IMR-90 (cell line): ENCODE measurements around the gene PRKCH. TPM values are rescaled to one million over a fixed set of nuclear protein-coding genes. Genes with fewer than 3 reads are reported as not detected.

Experiments used
- BHLHE40 ChIP-seq: fragments of 150-350 bp; IDR thresholded peaks from 2 replicates; pipeline ENCODE4 v1.6.1; 2016; ENCODE audit warnings: mild to moderate bottlenecking, low read depth, low read length
- CEBPB ChIP-seq: IDR thresholded peaks from 2 replicates; pipeline ENCODE4 v1.6.1; 2012; ENCODE audit warnings: low read depth, low read length, improper control_type of control experiment
- CTCF ChIP-seq: conservative IDR thresholded peaks from 2 replicates; pipeline ENCODE4 v1.5.1; 2012; ENCODE audit warnings: mild to moderate bottlenecking, low read depth, low read length, improper control_type of control experiment
- FOS ChIP-seq: fragments of 150-350 bp; IDR thresholded peaks from 2 replicates; pipeline ENCODE4 v1.6.1; 2016; ENCODE audit warnings: low read depth, low read length
- RCOR1 ChIP-seq: IDR thresholded peaks from 2 replicates; pipeline ENCODE4 v1.6.1; 2012; ENCODE audit warnings: mild to moderate bottlenecking, low read length, improper control_type of control experiment; ENCODE audit not compliant: insufficient replicate concordance
- RFX5 ChIP-seq: IDR thresholded peaks from 2 replicates; pipeline ENCODE4 v1.8.0; 2012; ENCODE audit warnings: low read depth, mild to moderate bottlenecking, low read length, moderate library complexity
- polyA plus RNA-seq, 3 experiments: library from polyadenylated mRNA; depleted of rRNA; stranded (reverse); fragments of >200 nt; gene quantifications; 2 replicates each; pipeline ENCODE4 v1.2.3, GENCODE V29; 2012; ENCODE audit warnings: low replicate concordance in 1 of 3
- total RNA-seq: library from RNA; depleted of rRNA; stranded (reverse); fragments of >200 nt; gene quantifications from 2 replicates; pipeline ENCODE4 v1.2.3, GENCODE V29; 2012

Gene PRKCH
- total and polyA plus RNA-seq, 2 of the 4 experiments (the other 2 are of a cell fraction): 1.6 to 2.3 TPM

- TF ChIP-seq CTCF (no peak), CEBPB (no peak), BHLHE40 (no peak), RFX5 (no peak), RCOR1 (no peak), FOS (no peak)
These were observed 148.4 kb downstream of the PRKCH start (continued) for GRCh38 chr14:61469781-61470180.
